OCI-LY7 (cell line): ENCODE results near the gene TRIO. TPM values are rescaled to one million over a fixed set of nuclear protein-coding genes. Genes with fewer than 3 reads are reported as not detected.

Source experiments
- BruUV-seq: library from RNA; stranded (reverse); fragments of 400-500 nt; replicated peaks from 2 replicates; lab custom pipeline; 2021; lab: Mats Ljungman, UMichigan
- CTCF ChIA-PET: fragments of 300-600 bp; sonication (Branson Sonifier 250); formaldehyde crosslinking; loops from one replicate; lab custom pipeline; 2022; ENCODE audit warnings: antibody characterized with exemption; ENCODE audit not compliant: unreplicated experiment; lab: Charles Lee
- POLR2A ChIA-PET: fragments of 300-600 bp; sonication (Branson Sonifier 250); formaldehyde crosslinking; loops from one replicate; lab custom pipeline; 2022; ENCODE audit warnings: antibody characterized with exemption; lab: Charles Lee
- DNase-seq: peaks from one replicate; pipeline ENCODE4 v3.0.0-alpha.2; 2015; ENCODE audit warnings: low spot score
- H2AFZ ChIP-seq: fragments of 200-600 bp; sonication (generic), shearing (Covaris generic); 2 replicates; pipeline ENCODE4 v1.6.1; 2014; ENCODE audit warnings: mild to moderate bottlenecking, antibody characterized with exemption, low read length, moderate library complexity
- H3K27ac ChIP-seq: fragments of 200-600 bp; sonication (generic); 2 replicates; pipeline ENCODE4 v1.5.1; 2014; ENCODE audit warnings: mixed run types, low read depth, mild to moderate bottlenecking, moderate library complexity, low read length, inconsistent platforms; ENCODE audit not compliant: poor library complexity, severe bottlenecking
- H3K36me3 ChIP-seq: fragments of 200-600 bp; sonication (generic); 2 replicates; pipeline ENCODE4 v1.6.1; 2014; ENCODE audit warnings: mild to moderate bottlenecking, antibody characterized with exemption, low read length, moderate library complexity, mixed read lengths; ENCODE audit not compliant: insufficient read depth
- H3K4me1 ChIP-seq: fragments of 200-600 bp; sonication (generic); 2 replicates; pipeline ENCODE4 v1.5.1; 2014; ENCODE audit warnings: mild to moderate bottlenecking, low read length; ENCODE audit not compliant: insufficient read depth, poor library complexity, severe bottlenecking
- H3K4me2 ChIP-seq: fragments of 200-600 bp; sonication (generic); 2 replicates; pipeline ENCODE4 v1.6.1; 2014; ENCODE audit warnings: mild to moderate bottlenecking, low read length
- H3K4me3 ChIP-seq: fragments of 200-600 bp; sonication (generic); 2 replicates; pipeline ENCODE4 v1.5.1; 2014; ENCODE audit warnings: mild to moderate bottlenecking, low read depth, low read length; ENCODE audit not compliant: poor library complexity, severe bottlenecking
- H3K79me2 ChIP-seq: fragments of 200-600 bp; sonication (generic); 2 replicates; pipeline ENCODE4 v1.6.1; 2016; ENCODE audit warnings: low read depth, mild to moderate bottlenecking, low read length, moderate library complexity, mixed read lengths; ENCODE audit not compliant: insufficient read depth
- H3K9me2 ChIP-seq: fragments of 200-600 bp; sonication (generic); 2 replicates; pipeline ENCODE4 v1.6.1; 2016; ENCODE audit warnings: mild to moderate bottlenecking, low read length, mixed read lengths; ENCODE audit not compliant: insufficient read depth
- H3K9me3 ChIP-seq: fragments of 200-600 bp; sonication (generic); 2 replicates; pipeline ENCODE4 v1.6.1; 2014; ENCODE audit warnings: mild to moderate bottlenecking, mixed run types, low read length, mixed read lengths
- H4K20me1 ChIP-seq: fragments of 200-600 bp; sonication (generic); 2 replicates; pipeline ENCODE4 v1.6.1; 2014; ENCODE audit warnings: mild to moderate bottlenecking, antibody characterized with exemption, low read length, moderate library complexity, mixed read lengths; ENCODE audit not compliant: insufficient read depth
- EZH2phosphoT487 ChIP-seq: fragments of 200-600 bp; sonication (generic); IDR thresholded peaks from 2 replicates; pipeline ENCODE4 v1.6.1; 2018; ENCODE audit warnings: low read depth, borderline replicate concordance, mild to moderate bottlenecking, mixed run types, antibody characterized with exemption, low read length, moderate library complexity, mixed read lengths
- intact Hi-C: fragments of 100-400 bp; cut with micrococcal nuclease; formaldehyde crosslinking; loops from one replicate; pipeline ENCODE4 v1.10.0; 2022; ENCODE audit not compliant: unreplicated experiment
- total RNA-seq, 2 experiments: library from RNA; depleted of rRNA in 1 of 2; stranded (reverse); fragments of >200 nt in 1 of 2; shearing (Covaris generic) in 1 of 2; gene quantifications; 2 replicates each; pipeline ENCODE4 v1.2.3, GENCODE V29; 2014 to 2022
- TF ChIP-seq, protein P1 (sequence below): fragments of 200-600 bp; sonication (generic); conservative IDR thresholded peaks from 2 replicates; pipeline ENCODE4 v1.5.1; 2014; ENCODE audit warnings: mild to moderate bottlenecking, antibody characterized with exemption, low read length, moderate library complexity, mixed read lengths

The TRIO gene
- total RNA-seq, 2 experiments from 2014 or later: 35.8 to 55.1 TPM

DNA sequence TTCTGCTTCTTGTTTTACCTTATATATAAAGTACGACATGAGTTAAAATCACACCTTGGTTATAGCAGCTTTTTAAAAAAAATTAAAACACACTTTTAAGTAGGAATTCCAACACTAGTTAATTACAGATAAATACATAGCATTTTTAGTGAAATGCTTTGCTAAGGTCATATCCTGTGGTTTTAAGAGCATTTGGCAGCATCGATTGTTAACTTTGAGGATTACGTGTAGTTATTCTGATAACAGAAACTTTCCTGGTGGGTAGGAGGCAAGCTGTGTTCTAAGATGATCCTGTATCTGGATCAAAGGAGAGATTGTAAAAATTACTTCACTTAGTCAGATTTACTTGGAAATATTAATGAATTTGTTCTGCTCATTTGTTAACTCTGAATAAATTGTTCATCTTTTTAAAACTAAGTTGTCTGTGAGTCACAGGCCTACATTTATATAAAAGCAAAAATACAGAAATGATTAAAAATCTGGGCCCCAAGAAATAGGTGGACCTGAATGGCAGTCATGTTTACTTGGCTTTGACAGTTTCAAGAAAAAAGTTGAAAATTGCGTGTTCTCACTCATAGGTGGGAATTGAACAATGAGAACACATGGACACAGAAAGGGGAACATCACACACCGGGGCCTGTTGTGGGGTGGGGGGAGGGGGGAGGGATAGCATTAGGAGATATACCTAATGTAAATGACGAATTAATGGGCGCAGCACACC is 58.3 kb downstream of the TRIO start:
- Histone ChIP-seq H3K9me3 (no peaks in the 10 kb centered on the region), H3K4me1 (peaks cover 24% of the 10 kb centered on the region), H3K36me3 (no peaks in the 10 kb centered on the region), H4K20me1 (no peaks in the 10 kb centered on the region), H2AFZ (no peak overlapping the region), H3K4me2 (no peak overlapping the region), H3K79me2 (peaks cover 19% of the 10 kb centered on the region; the same call in 1 of the 2 replicates), H3K4me3 (no peak overlapping the region), H3K27ac (no peak overlapping the region), H3K9me2 (no peaks in the 10 kb centered on the region)
- no TSS peak for BruUV-seq
- ChIA-PET POLR2A (interaction anchor here (0.9 to 1.7 kb wide), 2 partner anchors 26 to 42 kb away, joined by 3 to 4 read pairs; no protein-coding TSS in a partner anchor), CTCF (no interaction called here)
- DNase-seq: no peak
- intact Hi-C loops: no loop called here
- no peak for TF ChIP-seq EZH2phosphoT487
- TF ChIP-seq, protein P1, sequence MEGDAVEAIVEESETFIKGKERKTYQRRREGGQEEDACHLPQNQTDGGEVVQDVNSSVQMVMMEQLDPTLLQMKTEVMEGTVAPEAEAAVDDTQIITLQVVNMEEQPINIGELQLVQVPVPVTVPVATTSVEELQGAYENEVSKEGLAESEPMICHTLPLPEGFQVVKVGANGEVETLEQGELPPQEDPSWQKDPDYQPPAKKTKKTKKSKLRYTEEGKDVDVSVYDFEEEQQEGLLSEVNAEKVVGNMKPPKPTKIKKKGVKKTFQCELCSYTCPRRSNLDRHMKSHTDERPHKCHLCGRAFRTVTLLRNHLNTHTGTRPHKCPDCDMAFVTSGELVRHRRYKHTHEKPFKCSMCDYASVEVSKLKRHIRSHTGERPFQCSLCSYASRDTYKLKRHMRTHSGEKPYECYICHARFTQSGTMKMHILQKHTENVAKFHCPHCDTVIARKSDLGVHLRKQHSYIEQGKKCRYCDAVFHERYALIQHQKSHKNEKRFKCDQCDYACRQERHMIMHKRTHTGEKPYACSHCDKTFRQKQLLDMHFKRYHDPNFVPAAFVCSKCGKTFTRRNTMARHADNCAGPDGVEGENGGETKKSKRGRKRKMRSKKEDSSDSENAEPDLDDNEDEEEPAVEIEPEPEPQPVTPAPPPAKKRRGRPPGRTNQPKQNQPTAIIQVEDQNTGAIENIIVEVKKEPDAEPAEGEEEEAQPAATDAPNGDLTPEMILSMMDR: no peak

DNA sequence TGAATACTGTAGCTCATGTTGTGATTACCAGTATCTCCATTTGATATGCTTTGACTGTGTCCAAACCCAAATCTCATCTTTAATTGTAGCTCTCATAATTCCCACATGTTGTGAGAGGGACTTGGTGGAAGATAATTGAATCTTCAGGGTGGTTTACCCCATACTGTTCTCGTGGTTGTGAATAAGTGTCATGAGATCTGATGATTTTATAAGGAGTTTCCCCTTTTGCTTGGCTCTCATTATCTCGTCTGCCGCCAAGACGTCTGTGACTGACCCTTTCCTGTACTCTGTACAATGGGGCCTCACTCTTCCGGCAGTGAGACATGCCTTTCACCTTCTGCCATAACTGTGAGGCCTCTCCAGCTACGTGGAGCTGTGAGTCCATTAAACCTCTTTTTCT is 59.3 kb downstream of the TRIO start:
- Histone ChIP-seq H4K20me1 (no peaks in the 10 kb centered on the region), H3K4me3 (no peak overlapping the region), H3K4me2 (no peak overlapping the region), H3K9me2 (no peaks in the 10 kb centered on the region), H2AFZ (no peak overlapping the region), H3K9me3 (no peaks in the 10 kb centered on the region), H3K79me2 (peaks cover 19% of the 10 kb centered on the region; the same call in 1 of the 2 replicates), H3K27ac (no peak overlapping the region), H3K36me3 (no peaks in the 10 kb centered on the region), H3K4me1 (peaks cover 26% of the 10 kb centered on the region)
- DNase-seq: no peak
- intact Hi-C loops: no loop called here
- ChIA-PET POLR2A (interaction anchor here (0.6 to 1.7 kb wide), 5 partner anchors 18 to 1135 kb away, joined by 3 to 4 read pairs (median 3); no protein-coding TSS in a partner anchor), CTCF (no interaction called here)
- TF ChIP-seq EZH2phosphoT487: no peak
- TF ChIP-seq, protein P1: no peak
- no TSS peak for BruUV-seq
